HFFc6 (cell line): ENCODE data around the gene LENG9. TPM values are rescaled to one million over a fixed set of nuclear protein-coding genes. Genes with fewer than 3 reads are reported as not detected.

ENCODE experiments used
- DNase-seq: peaks from one replicate; pipeline ENCODE4 v3.0.0-alpha.2; 2018
- H3K27ac Mint-ChIP-seq: 2 replicates; pipeline ENCODE4 v1.8.0; 2020; ENCODE audit warnings: mild to moderate bottlenecking, mixed read lengths
- H3K27me3 Mint-ChIP-seq: 2 replicates; pipeline ENCODE4 v1.8.0; 2021; ENCODE audit warnings: mild to moderate bottlenecking, moderate library complexity, mixed read lengths; ENCODE audit not compliant: insufficient read depth
- H3K36me3 Mint-ChIP-seq: 2 replicates; pipeline ENCODE4 v1.8.0; 2021; ENCODE audit warnings: low read depth, mixed read lengths
- H3K4me1 Mint-ChIP-seq: 2 replicates; pipeline ENCODE4 v1.8.0; 2020; ENCODE audit warnings: low read depth, mixed read lengths
- H3K4me3 Mint-ChIP-seq: 2 replicates; pipeline ENCODE4 v1.8.0; 2020; ENCODE audit warnings: mild to moderate bottlenecking, moderate library complexity, mixed read lengths
- H3K9me3 Mint-ChIP-seq: 2 replicates; pipeline ENCODE4 v1.8.0; 2020; ENCODE audit warnings: mild to moderate bottlenecking, mixed read lengths
- CTCF ChIP-seq: fragments of 200-600 bp; sonication (generic); IDR thresholded peaks from 2 replicates; pipeline ENCODE4 v1.5.0; 2021; ENCODE audit warnings: antibody characterized with exemption, mild to moderate bottlenecking
- total RNA-seq, 6 experiments: library from RNA; stranded (reverse); fragmentation: NEBNext Ultra II Directional; extraction: Animal tissue kit (Norgen Biotek cat#: 25700); gene quantifications; 2 replicates in 1 of 6; 3 replicates in 5 of 6; pipeline ENCODE4 v1.2.3, GENCODE V29; 2021

Gene LENG9
- total RNA-seq, 6 experiments from 2014 or later = 3.0 to 4.0 (median 3.6) TPM

GRCh38 chr19:54458648-54459281, 4.8 kb downstream of the LENG9 start:
- peaks cover 3% of the 10 kb centered on the region; the same call in 1 of the 2 replicates for H3K9me3 Mint-ChIP-seq
- no peak for TF ChIP-seq CTCF
- peak overlapping the region; percentile 61 for H3K27ac Mint-ChIP-seq
- DNase-seq = no peak
- H3K4me3 Mint-ChIP-seq = no peak overlapping the region
- H3K36me3 Mint-ChIP-seq = peaks cover 37% of the 10 kb centered on the region
- peaks cover 28% of the 10 kb centered on the region for H3K27me3 Mint-ChIP-seq
- H3K4me1 Mint-ChIP-seq = peaks cover 24% of the 10 kb centered on the region

DNA sequence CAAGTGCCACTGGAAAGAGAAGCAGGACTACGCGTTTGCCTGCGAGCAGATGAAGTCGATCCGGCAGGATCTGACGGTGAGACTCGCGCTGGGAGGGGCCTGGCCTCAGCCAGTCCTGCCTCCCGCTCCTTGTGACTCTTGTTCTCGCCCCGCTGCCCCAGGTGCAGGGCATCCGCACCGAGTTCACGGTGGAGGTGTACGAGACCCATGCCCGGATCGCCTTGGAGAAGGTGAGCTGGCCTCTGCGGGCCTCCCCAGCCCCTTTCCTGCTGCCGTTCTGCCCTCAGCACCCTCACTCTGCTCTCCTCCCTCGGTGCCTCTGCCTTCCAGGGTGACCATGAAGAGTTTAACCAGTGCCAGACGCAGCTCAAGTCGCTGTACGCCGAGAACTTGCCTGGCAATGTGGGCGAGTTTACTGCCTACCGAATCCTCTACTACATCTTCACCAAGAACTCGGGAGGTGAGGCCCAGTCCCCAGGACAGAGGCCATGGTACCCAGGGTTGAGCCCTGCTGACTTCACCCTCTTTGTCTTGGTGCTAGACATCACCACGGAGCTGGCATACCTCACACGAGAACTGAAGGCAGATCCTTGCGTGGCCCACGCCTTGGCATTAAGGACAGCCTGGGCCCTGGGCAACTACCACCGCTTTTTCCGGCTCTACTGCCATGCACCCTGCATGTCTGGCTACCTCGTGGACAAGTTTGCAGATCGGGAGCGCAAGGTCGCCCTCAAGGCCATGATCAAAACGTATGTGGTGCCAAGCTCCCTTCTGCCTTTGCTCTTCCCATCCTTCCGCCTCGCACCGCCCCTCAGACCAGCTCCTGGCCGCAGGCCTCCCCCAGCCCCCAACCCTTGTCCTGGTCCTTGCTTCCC, 5.6 kb downstream of the LENG9 start:
- Mint-ChIP-seq H3K9me3 (no peaks in the 10 kb centered on the region), H3K4me1 (peaks cover 25% of the 10 kb centered on the region), H3K27me3 (peaks cover 29% of the 10 kb centered on the region), H3K27ac (0 out of 2 replicates have a peak overlapping the region, but pooled peaks have one; percentile 11), H3K4me3 (no peak overlapping the region), H3K36me3 (peaks cover 43% of the 10 kb centered on the region)
- no peak for DNase-seq
- no peak for TF ChIP-seq CTCF

GRCh38 chr19:54456423-54457373, 6.9 kb downstream of the LENG9 start:
- no peaks in the 10 kb centered on the region for H3K9me3 Mint-ChIP-seq
- H3K27ac Mint-ChIP-seq = no peak overlapping the region
- no peak for DNase-seq
- no peak for TF ChIP-seq CTCF
- no peak overlapping the region for H3K4me3 Mint-ChIP-seq
- peaks cover 25% of the 10 kb centered on the region for H3K4me1 Mint-ChIP-seq
- H3K36me3 Mint-ChIP-seq = peaks cover 48% of the 10 kb centered on the region
- peaks cover 26% of the 10 kb centered on the region for H3K27me3 Mint-ChIP-seq

GRCh38 chr19:54455786-54456422, 7.7 kb downstream of the LENG9 start:
- no peak for TF ChIP-seq CTCF
- no peak for DNase-seq
- H3K36me3 Mint-ChIP-seq = peaks cover 56% of the 10 kb centered on the region
- no peak overlapping the region for H3K4me3 Mint-ChIP-seq
- no peaks in the 10 kb centered on the region for H3K9me3 Mint-ChIP-seq
- peaks cover 28% of the 10 kb centered on the region for H3K4me1 Mint-ChIP-seq
- H3K27me3 Mint-ChIP-seq = peaks cover 21% of the 10 kb centered on the region
- no peak overlapping the region for H3K27ac Mint-ChIP-seq
